HG02759 (cell line): ENCODE measurements around the gene TSEN2.
"Not testable (repeated sequence)": the region's sequence is repeated elsewhere in the genome, so short reads cannot be mapped to it uniquely, and the experiment has no call there.

Source experiments
- ATAC-seq: cut with Tn5 transposase; IDR thresholded peaks from one replicate; pipeline ENCODE4 v1.9.1; 2021; ENCODE audit warnings: mild to moderate bottlenecking, moderate library complexity; ENCODE audit not compliant: unreplicated experiment

The TSEN2 gene

DNA sequence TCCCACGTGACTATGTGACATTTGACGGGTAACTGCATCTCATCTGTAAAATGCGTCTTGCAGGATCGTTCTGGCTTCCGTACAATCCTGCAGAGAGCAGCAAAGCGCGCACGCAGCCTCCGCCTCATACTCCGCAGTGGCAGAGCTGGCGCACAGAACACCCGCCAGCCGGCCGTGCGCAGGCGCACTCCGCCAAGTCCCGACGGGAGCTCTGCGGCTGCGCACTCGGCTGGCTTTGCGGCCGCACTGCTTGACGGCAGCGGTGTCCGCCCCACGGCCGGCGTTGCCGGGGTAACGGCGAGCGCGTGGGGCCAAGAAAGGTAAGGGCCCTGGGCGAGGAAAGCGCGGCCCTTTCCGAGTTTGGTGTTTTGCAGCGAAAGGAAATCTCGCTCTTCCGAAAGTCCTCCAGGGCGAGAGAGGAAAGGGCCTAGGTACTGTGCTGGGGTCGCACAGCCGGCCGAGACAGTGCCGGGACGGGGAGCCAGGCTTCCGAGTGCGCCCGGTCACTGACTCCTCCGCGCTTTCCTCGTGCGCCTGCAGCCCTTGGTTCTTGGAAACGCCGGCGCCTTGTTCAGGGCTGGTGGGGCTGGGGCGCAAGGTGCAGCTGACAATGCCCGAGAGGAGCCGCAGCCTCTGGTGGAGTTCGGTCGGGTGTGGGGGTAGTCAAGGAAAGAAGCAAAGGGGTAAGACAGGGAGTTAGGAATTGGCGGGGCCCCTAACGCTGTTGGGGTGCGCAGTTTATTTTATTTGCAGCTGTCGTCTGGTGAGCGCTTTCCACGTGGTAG, at the start of gene TSEN2:
Gene TSEN2 (plus strand): TSS at position 283 of the 785 bp plus-strand sequence. CDS start 5,321 bp downstream, outside the sequence.
- peak; percentile 95 for ATAC-seq

DNA sequence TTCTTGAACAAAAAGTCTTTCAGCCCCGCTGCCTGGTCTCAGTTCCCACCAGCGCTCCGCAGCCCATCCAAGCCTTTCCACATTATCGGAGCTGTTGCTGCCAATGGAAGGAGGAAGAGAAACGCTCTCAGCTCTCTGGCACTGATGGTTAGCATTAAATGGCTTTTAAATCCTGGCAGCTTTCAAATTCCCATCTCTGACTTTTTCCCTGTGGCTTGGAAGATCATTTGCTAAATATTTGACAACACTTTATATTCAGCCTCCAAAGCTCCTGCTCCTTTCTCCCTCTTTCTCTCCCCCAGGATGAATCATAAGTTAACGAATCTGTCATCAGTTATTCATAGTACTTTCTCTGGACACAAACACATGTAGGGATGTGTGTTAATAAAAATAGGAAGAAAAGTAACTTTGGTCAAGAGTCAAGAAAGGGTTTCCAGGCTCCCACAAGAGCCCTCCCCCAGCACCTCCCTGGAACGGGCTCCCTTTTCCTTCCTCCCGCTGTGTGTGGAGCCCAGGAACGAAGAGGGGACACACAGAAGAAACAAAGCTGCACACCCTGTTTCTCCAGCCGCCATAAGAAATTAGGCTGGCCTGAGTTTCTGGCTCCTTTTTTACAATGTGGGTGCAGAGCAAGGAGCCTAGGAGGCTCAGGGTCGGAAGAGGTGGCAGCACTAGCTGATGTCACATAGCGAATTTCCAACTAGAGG, 47.6 kb upstream of the TSEN2 start:
- ATAC-seq = no peak

DNA sequence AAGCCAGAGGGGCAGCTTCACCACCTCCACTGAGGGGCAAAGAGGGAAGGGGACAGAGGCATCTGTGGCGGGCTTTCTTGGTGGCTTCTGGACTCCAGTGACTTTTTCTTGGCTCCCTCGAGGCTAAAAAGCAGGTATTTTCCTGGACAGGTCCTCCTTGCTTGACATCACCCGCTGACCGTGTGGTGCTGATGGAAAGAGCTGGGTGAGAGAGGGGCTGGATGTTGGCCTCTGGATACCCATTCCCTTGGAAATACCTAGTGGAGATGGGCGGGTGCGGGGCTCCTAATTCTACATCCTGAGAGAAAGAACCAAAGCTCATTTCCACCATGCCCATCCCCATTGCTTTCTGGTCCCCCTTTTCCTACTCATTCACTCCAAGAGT, 47.1 kb upstream of the TSEN2 start:
- no peak for ATAC-seq

DNA sequence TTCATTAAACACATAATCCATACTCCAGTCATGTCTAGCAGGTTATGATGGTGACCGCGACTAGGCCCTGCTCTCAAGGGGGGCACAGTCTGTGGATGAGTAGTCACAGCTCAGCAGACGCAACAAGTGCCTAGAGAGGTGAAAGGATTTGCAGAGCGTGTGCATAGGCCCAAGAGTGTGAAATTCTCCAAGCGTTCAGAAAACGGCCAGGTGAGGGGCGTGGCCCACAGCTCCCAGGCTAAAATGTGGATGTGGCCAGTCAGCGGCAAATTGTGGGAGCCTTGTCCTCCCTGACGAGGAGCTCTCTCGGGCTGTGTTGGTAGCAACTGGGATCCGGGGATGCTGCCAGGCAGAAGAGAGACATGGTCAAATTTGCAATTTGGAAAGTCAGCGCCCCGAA, 46.4 kb upstream of the TSEN2 start:
- ATAC-seq = no peak

DNA sequence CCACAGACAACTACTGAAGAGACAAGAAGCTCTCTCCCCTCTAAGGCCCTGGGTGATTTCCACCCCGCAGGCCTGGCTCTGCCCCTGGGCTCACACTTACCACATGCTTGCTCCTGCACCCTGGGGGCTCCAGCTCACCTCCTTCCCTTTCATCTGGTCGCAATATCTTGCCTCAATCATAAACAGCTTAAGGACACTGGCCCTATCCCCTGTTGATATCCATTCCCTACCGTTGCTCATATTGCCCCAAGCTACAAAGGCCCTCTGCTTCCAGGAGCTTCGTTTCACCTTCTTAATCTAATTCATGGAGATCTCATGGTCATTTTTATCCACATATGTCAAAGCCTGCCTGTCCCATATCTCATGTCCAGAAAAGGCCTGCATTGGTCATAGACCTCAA, 46.0 kb upstream of the TSEN2 start:
- ATAC-seq = no peak

DNA sequence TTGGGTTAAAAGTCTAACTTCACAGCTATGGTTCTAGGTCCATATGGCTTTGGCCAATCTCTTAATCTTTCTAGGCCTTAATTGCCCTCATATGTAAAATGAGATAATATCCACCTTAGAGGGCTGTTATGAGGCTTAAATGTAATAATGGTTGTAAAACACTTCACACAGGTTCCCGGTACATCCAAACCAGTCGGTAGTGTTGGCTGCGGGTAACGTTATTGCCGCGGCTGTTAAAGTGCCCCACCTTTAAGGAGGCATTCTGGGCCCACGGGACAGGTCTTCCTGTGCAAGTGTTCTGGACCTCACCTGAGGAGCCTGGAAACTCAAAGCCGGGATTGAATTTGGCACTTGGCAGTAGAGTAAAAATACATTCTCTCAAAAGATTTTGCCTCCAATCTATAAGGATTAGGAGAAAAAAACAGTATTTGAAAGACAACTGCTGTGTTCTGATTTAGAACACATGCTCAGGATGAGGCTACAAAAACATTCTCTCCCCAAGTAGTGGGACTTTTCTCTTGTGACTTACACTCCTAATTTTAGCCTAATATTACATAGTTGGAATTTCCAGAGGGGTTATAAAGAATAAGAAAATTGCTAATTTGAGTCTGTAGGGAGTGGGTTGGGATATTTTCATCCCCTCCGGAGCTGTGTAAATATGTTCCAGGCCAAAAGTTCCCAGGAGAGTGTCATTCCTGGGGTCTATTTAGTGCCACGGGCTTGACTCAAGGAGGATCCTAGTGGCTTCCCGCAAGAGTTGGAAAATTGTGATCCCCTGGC, 44.9 kb upstream of the TSEN2 start:
- ATAC-seq = no peak

DNA sequence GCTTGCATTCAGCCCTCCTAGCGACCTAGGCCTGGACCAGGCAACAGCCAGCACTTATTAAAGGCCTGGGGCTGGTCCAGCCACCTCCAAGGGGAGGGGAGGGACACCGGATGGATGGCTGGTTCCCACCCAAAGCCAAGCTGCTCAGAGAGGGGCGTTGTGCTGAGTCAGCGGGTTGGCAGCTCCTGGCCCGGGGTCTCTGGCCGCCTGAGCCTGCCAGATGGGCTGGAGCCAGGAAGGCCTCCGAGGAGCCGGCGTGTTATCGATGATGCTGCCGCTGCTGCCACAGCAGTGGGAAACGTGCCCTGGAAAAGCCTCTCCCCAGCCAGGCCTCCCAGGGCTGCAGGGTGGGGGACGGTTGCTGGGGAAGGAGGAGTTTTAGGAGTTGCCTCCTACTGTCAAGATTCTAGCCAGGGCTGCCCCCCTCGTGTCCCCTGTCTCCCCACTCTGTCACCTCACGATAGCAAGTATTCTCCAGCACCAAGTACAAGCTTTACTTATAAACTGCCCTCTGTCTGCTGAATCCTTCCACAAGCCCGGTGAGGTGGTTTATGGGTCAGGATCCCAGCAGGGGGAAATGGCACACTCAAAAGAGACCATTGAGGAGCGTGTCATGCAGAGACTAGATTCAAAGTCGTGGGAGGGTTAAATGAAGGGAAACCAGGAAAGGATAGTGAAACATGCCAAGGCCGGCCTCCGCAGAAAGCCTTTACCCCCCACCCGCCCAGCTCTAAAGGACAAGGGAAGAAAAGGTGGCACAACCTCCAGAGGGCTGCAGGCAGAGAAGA, 43.2 kb upstream of the TSEN2 start:
- ATAC-seq = no peak

DNA sequence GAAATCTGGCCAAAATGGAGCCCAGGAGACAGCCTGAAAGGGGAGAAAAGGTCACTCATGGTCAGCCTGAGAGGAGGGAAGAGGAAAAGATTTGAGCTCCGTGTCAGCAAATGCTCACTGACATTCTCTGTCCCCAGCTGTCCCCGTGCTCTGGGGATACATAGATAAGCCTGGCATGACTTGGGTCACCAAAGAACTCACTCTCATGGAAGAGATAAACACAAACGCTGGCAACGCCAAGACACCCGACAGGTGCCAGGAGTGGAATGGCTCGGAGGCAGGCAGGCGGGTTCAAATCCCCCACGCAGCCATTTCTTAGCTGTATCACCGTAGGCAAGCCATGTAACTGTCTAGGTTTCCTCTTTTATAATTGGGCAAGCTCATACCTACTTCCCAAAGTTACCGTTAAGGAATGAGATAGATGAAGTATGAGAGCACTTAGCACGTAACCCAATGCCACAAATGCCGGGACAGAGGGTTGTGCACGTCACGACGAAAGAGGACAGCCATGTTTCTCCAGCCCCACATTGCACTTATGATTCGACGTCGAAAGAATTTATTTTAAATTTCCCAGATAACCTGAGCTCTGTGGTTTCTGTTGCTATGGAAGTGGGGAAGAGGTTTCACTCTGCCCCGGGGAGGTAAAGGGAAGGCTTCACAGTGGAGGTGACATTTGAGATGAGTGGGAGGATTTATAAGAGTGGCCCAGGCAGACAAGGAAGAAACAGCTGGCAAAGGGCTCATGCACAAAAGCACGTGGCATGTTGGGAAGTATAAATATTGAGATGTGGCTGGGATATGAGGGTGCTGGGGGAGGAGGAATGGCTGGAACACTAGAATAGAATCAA, 41.4 kb upstream of the TSEN2 start:
- no peak for ATAC-seq

DNA sequence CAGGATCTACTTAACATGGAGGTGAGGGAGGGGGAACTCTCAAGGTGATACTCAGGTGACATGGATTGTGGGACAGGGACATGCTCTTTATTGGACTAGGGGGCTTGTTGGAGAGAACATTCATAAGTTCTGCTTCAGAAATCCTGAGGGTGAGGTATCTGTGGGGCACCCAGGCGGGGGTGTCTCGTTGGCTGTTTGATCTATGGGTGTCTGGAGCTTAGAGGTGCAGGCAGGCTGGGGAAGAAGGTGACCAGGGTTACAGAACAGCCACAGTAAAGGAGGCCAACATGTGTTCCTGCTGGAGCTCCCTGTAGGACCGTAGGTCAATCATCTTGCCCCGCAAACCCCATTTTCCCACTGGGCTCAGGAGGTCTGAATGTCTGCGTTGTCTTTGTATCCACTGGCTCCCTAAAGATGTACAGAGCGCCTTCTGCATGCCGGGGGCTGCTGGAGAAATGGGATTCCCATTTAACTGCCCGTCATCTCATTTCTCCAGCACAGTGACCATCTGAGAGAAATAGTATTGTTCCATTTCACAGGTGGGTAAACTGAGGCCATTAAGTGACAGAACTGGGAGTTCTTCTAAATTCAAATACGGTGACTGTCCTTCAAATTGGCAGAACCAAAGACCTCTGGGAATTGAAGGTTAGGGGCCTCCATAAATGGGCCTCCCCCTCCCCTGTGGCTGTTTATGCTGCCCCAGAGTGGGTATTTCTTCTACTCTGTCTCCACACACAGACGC, 40.3 kb upstream of the TSEN2 start:
- ATAC-seq = no peak

DNA sequence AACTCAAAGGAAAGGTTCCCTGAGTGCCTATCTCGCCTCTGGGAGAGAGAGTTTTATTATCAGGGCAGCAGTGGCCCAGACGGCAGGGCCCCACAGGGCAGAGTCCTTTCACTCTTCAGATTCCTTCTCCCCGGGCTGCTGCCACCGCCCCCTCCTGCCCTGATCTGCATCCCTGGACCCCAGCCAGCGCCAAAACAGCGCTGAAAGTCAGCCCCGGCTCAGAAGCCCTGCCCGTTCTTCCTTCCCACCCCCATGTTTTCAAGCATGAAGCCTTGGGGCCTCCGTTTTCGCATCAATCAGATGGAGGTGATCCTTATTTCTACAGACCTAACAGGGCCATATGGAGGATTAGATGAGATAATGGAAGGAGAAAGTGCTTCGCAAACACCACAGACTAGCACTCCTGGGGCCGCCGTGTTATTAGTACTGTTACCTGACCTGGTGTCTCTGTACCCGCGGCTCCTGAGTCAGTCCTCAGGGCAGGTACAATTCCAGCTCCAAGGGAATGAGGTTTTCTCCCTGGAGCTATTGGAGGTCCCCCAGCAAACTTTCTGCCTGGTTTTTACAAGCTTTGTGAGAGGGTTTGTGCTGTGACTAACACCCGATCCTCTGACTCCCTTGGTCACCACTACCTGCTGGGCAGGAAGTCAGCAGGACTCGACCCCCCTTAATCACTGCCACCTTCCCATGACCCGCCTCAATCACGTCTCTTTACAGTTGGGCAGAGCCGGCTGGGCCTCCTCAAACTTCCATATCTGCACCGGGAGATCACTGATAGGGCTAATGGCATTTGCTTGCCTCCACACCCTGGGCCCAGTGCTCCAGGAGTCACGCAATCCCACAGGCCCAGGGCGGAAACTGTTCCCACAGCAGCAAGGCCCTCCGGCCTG, 39.5 kb upstream of the TSEN2 start:
- ATAC-seq = no peak

DNA sequence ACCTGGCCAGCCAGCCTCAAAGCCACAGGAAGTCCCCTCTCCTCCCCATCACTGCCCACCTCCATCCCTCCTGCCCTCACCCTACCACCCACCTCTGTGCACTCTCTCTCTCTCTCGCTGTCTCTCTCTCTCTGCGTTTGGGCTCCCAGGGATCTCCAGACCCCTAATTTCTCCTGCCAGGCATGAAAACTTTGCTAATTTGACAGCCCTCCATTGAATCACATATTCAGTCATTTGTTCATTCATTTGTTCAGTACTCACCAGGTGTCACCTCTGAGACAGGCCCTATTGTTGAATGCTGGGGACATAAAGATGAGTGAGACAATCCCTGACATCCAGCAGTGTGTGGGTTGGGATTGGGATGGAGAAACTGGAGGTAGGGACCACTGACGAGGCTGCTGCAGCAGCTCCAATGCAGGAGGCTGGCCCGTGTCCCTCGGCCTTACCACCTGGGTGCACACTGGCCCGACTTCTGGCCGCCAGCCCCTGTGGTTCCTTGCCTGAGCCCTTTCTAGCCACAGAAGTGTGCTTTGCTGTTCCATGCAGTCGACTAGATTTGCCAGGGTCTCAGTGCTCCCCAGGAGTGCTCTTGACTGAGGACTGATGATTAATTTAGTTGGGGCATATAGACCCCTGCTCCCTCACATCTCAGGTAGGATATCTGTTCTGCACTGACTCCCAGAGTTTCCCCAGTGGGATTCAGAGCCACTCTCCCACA, 38.6 kb upstream of the TSEN2 start:
- no peak for ATAC-seq

DNA sequence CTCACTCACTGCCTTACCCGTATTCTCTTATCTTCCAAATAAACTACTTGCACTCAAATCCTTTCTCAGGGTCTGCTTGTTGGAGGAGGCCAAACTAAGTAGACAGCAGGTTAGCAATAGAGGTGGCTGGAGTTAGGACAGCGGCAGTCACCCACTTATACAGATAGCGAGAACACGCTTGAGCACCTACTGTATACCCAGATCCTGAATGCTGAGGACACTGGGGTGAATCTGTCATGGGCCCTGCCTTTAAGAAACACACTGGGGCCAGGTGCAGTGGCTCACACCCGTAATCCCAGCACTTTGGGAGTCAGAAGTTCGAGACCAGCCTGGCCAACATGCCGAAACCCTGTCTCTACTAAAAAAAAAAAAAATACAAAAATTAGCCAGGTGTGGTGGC, 38.0 kb upstream of the TSEN2 start:
- ATAC-seq = no peak

DNA sequence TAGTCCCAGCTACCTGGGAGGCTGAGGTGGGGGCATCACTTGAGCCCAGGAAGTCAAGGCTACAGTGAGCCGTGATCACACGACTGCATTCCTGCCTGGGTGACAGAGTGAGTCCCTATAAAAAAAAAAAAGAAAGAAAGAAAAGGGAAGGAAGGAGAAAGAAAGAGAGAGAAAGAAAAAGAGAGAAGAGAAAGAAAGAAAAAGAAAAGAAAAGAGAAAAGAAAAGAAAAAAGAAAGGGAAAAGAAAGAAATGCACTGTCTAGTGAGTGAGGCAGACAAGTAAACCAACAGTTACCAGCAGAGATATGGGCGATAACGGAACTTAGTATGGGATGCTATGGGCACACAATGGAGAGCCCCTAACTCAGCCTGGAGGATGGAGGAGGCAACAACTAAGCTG, 37.2 kb upstream of the TSEN2 start:
- no peak for ATAC-seq

DNA sequence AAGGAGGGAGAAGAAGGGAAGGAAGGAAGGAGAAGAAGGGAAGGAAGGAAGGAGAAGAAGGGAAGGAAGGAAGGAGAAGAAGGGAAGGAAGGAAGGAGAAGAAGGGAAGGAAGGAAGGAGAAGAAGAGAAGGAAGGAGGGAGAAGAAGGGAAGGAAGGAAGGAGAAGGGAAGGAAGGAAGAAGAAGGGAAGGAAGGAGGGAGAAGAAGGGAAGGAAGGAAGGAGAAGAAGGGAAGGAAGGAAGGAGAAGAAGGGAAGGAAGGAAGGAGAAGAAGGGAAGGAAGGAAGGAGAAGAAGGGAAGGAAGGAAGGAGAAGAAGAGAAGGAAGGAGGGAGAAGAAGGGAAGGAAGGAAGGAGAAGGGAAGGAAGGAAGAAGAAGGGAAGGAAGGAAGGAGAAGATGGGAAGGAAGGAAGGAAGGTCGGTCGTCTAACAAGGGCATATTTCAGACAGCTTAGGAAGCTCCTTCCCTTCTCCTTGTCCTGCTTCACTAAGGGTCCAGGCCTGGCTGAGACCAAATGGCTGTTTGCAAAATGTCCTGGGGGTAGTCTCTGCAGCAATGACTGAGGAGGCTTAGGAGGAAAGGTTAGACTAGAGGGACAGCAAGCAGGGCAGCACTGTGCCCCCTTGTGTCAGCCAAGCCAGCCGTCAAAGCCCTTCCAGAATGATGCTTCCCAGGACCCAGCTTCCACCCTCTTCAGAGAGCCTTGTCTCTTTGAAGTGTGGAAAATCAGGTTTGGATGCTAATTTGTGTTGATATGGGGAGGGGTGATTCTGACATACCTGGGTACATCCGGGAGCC, 35.7 kb upstream of the TSEN2 start:
- ATAC-seq = not testable (repeated sequence)

DNA sequence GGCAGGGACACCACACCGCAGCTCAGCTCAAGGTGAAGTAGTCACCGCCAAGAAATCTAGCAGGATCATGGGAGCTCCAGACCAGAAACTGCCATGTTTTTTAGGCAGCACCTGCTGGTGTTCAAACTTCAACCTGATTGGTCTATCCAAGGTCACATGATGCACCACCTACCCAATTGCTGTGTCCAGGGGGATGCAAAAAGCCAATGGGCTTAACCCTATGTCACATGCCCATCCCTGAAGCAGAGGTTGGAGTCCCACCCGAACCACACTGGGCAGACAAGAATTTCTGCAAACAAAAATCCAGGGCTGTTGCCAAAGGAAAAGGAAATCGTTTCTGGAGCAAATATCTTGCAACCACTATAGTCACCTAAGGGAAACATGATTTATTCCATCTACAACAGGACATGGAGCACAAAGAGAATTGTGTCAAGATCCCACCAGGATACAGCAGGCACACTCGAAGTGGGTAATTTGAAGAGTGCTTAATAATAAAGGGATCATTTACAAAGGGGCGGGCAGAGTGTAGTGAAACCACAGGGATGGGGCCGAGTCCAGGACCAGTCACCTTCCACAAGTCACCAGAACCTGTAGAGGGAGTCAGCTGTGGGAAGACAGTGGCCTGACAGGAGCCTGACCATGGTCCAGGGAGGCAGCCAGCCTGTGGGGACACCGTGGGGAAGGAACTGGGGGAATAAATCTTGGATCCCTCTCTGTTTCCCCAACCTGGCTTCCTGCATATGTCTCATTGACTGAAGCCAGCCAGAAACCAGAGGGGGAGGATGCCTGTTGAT, 34.2 kb upstream of the TSEN2 start:
- no peak for ATAC-seq

DNA sequence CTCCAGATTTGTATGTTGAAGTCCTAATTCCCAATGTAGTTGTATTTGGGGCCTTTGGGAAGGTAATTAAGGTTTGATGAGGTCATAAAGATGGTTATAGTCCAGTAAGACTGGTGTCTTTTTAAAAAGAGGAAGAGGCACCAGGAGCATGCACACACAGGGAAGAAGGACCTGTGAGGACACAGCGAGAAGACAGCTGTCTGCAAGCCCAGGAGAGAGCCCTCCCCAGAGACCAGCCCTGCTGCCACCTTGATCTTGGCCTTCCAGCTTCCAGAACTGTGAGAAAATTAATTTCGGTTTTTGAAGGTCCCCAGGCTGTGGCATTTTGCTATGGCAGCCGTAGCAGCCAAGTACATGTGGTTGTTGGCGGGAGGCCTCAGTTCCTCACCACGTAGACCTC, 32.8 kb upstream of the TSEN2 start:
- ATAC-seq = no peak
